GM19099 (cell line): ENCODE measurements around the gene C12orf42.

Experiments used
- POLR2A ChIP-seq: IDR thresholded peaks from 3 replicates; pipeline ENCODE4 v1.6.1; 2011; ENCODE audit warnings: low read depth; ENCODE audit not compliant: insufficient read length; ENCODE audit errors: extremely low read depth

Gene C12orf42

GRCh38 chr12:103505371-103506236, 9.8 kb upstream of the C12orf42 start:
- TF ChIP-seq POLR2A = peak; percentile 20

- TF ChIP-seq POLR2A = no peak
These were observed 8.8 kb upstream of the C12orf42 start for GRCh38 chr12:103504606-103505005.

- no peak for TF ChIP-seq POLR2A
These were observed 8.0 kb upstream of the C12orf42 start for GRCh38 chr12:103503546-103504480.

- TF ChIP-seq POLR2A = no peak
These were observed 5.7 kb upstream of the C12orf42 start for GRCh38 chr12:103501447-103501846.

GRCh38 chr12:103499571-103499970, 3.8 kb upstream of the C12orf42 start:
- TF ChIP-seq POLR2A = no peak

- no peak for TF ChIP-seq POLR2A
These were observed 3.2 kb upstream of the C12orf42 start for GRCh38 chr12:103498990-103499389.

- TF ChIP-seq POLR2A = no peak
These were observed 867 bp downstream of the C12orf42 start for GRCh38 chr12:103494734-103495468.

GRCh38 chr12:103494051-103494733, 1.6 kb downstream of the C12orf42 start:
- TF ChIP-seq POLR2A = no peak

GRCh38 chr12:103493199-103493598, 2.6 kb downstream of the C12orf42 start:
- no peak for TF ChIP-seq POLR2A

- no peak for TF ChIP-seq POLR2A
These were observed 13.4 kb downstream of the C12orf42 start for GRCh38 chr12:103482365-103482764.

GRCh38 chr12:103475073-103475472, 20.7 kb downstream of the C12orf42 start:
- no peak for TF ChIP-seq POLR2A

- TF ChIP-seq POLR2A = no peak
These were observed 25.1 kb downstream of the C12orf42 start for GRCh38 chr12:103470664-103471063.

GRCh38 chr12:103469719-103470118, 26.0 kb downstream of the C12orf42 start:
- TF ChIP-seq POLR2A = no peak

- no peak for TF ChIP-seq POLR2A
These were observed 26.9 kb downstream of the C12orf42 start for GRCh38 chr12:103468837-103469236.
